Frontal cortex (tissue), 4 donors: ENCODE results near the gene TLCD1. TPM values are rescaled to one million over a fixed set of nuclear protein-coding genes. Genes with fewer than 3 reads are reported as not detected.
"Not testable (repeated sequence)": the region's sequence is repeated elsewhere in the genome, so short reads cannot be mapped to it uniquely, and the experiment has no call there.

ENCODE experiments used
- DNase-seq, 2 donors: peaks; one replicate each; pipeline ENCODE4 v3.0.0; 2012; ENCODE audit warnings: low spot score in 2 of 2
- FAIRE-seq: peaks from 2 replicates; lab custom pipeline; 2012; peaks lifted over from hg19 to GRCh38; lab: Jason Lieb, UNC
- total RNA-seq: library from RNA; depleted of rRNA; stranded (reverse); fragments of >200 nt; gene quantifications from one replicate; pipeline ENCODE4 v1.2.3, GENCODE V29; 2014
- donor health status: control.
- donor health status: control.
- donor health status: control.

TLCD1 gene
- total RNA-seq, 1 donor from 2014 or later, result under 0.01 TPM

DNA sequence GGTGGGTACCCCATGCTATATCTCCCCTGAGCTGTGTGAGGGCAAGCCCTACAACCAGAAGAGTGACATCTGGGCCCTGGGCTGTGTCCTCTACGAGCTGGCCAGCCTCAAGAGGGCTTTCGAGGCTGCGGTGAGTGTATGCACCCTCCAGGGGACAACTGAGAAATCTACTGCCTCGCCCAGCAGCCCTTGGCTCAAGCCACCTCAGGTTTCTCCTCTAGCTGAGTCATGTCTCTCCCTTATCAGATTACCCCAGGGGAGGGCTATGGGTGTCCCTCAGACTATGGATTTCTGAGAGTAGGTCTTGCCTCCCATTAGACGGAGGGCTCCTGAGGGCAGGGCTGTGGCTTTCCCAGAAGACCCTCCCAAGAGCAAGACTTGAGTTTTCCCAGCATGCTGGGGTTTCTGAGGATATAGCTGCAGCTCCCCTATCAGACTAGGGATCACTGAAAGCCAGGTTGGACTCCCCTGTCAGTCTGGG, 9.2 kb upstream of the TLCD1 start:
- FAIRE-seq (no peak), DNase-seq (no peak)

DNA sequence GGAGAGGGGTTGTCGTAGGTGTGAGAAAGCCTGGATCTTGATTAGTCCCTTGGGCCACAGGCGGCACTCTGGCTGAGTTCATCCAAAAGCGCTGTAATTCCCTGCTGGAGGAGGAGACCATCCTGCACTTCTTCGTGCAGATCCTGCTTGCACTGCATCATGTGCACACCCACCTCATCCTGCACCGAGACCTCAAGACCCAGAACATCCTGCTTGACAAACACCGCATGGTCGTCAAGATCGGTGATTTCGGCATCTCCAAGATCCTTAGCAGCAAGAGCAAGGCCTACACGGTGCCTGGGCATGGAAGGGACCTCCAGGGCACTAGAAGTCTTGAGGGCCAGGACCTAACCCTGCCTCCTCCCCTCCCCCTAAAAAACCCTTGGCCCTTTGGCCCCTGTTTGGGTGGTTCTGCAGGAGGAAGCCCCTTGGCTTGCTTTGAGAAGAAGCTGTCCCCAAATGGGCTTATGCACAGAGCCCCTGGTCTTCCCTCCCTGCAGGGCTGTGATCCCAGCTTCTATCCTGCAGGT, 8.7 kb upstream of the TLCD1 start:
- FAIRE-seq (no peak), DNase-seq (no peak)

DNA sequence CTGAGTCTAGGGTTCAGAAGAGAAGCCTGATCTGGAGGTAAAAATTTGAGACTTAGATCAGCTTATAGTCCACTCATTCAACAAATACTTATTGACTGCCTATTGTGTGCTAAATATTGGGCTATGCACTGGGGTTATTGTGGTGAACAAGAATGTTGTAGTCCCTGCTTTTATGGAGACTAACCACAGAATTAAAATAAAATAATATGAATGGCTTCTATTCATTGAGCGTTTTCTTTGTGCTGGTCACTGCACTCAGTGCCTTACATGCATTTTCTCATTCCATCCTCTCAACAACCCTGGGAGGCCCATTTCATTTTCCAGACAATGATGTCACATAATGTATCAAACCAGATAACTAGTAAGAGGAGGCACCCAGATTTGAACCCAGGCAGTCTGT, 7.3 kb upstream of the TLCD1 start:
- no peak for DNase-seq
- no peak for FAIRE-seq

DNA sequence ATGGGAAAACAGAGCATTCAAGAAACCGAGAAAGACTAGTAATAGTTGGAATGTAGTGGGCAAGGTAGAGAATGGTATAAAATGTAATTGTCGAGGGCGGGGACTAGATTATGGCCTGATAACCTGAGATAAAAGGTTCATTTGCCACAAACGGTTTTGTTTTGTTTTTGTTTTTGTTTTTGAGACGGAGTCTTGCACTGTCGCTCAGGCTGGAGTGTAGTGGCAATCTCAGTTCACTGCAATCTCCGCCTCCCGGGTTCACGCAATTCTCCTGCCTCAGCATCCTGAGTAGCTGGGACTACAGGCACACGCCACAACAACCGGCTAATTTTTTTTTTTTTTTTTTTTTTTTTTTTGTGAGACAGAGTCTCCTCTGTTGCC, 3.9 kb upstream of the TLCD1 start:
- FAIRE-seq, result no peak
- DNase-seq, result no peak

DNA sequence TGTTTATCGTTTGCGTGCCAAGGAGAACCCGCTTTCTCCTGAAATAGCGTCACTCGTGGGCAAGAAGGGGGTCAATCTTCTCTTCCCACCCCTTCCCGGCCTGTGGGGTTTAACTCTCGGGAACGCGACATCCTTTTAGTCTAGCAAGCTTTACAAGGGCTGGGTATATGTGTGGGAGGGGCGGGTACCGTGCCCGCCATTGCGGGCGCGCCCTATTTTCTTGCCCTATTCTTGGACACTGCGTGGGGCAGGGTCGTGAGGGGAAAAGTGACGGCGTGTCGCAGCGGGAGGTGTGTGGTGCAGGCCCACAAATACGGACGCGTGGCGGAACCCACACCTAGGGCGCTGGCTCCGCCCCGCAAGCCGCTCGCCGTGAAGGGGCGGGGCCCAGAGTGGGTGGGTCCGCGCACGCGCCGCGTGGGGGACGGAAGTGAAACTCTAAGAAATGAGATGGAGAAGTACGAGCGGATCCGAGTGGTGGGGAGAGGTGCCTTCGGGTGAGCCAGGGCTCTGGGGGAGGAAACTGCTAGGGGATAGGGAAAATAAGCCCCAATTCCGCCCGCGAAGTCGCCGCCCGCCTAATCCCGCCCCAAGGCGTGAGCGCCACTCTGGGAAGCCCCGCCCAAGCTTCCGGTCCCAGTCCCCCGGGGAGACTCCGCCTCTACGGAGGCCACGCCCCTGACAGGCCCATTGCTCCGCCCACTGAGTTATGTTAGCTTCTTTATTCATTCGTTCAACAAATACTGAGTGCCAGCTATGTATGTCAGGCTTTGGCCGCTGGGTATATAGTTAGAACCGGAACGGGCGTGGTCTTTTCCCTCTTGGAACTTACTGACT, 2.5 kb upstream of the TLCD1 start, which contains the start of gene NEK8:
TSS of gene NEK8 (plus strand) at position 425 of the 837 bp plus-strand sequence. CDS start at position 451, 26 bp downstream.
- no peak for FAIRE-seq

DNA sequence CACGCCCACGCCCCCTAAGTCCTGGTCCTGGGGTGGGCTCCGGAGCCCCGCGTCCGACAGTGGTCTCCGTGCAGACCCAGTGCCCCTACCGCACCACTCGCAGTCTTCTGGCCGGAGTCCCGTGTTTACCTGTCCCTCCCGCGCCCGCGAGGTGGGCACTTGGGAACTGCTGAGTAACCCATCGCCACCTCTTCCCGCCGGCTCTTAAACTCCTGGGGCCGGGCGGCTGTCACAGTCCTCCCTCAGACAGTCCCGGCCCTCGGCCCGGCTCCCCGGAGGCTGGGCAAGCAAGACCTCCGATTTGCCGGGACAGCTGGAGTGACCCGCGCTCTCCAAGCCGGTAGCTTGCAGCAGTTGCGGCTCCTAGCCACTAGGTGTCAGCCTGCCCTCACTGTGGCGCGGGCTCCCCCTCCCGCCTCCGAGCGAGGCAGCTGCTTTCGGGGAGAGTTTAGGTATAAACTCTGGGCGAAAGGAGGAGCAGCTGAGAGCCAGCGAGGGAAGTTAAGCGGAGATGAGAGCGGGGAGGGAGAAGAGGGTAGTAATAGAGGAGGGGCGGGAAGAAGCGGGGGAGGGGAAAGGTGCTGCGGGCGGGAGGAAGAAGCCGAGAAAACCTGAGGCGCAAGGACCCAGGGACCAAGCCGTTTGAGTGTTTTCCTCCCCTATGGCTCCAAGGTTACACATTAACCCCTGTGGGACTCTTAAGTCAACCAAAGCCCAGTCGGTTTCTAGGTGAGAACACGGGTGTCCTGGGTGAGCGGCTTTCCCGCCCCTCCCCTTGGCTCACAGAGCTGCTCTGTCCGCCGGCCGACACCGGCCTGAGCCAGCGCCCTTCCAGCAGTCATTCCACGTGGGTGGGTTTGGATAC, 826 bp upstream of the TLCD1 start:
- DNase-seq, result peak; percentile 91 to 94
- FAIRE-seq, result no peak

More for the DNA sequence above, 2.5 kb upstream of the TLCD1 start, which contains the start of gene NEK8:
- DNase-seq, result peak; percentile 90 to 94

DNA sequence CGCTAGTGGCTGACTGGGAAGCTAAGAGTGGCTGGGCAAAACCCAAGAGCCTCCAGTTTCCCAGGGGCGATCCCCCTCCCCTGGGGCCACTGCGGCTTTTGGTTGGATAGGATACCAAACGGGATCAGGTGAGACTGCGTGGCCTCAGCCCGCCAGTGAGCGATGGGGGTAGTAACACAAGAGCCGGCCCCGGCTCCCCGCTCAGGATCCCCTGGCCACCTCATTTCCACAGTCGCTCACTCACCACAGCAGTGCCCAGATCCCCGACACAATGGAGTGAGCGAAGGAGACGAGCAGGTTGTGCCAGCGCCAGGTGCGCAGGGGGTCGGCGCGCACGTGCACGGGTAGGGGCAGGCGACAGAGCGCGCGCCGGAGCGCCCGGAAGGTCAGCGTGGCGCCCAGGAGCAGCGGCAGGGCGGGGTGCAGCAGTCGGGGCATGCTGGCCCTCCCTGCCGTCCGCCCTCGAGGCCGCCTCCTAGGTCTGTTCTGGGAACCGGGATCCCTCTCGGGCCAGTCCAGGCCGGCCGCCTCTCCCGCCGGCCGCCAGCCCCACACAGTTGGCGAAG, 290 bp downstream of the TLCD1 start:
- FAIRE-seq (no peak), DNase-seq (no peak)

DNA sequence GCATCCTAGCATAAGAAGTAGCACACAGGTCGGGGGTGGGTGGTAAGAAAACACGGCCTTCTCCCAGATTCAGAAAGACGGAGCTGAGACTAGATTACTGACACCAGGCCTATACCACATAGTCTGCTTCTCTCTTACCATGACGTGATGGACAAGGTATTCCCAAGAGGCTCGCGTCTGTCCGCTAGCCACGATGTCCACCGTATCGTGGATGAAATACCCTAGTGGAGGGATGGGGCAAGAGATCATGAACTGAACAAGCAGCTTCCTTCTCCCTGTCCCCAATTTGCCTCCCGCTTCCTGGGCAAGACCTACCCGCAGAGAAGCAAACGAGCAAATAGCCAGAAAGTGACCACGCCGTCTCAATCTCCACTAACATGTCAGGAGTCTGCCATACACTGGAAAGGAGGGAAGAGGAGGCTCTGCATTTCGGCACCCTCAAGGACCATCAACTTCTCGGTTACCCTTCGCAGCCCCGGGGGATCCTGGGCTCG, 820 bp downstream of the TLCD1 start:
- FAIRE-seq (no peak), DNase-seq (no peak)

DNA sequence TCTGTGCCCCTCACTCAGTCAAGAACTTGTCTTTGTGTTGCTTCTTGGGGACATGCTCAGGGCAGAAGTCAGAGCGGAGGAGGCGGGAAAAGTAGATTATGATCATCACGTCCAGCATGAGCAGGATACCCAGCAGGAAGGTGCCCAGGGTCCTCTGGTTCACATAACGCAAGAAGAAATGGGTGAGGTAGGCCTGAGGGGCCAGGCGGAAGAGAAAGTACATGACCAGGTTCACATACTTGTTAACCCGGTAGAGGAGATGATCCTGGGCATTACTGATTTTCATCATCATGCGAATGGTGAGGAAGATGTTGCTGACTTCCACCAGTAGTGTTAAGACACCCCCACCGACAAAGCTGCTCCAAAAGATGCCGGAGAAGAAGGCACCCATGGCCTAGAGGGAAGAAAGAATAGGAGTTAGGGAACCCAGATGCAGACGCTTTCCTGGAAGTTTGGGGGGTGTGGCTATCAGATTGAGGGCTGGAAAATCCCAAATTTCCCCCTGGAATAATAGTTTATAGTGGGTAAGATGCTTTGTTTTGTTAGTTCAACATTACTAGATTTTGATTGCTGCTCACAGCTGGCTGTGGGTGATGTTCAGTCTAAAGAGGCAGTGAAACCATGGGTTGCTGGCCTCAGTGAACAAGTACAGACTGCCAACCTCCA, 1.4 kb downstream of the TLCD1 start:
- DNase-seq (no peak), FAIRE-seq (no peak)

DNA sequence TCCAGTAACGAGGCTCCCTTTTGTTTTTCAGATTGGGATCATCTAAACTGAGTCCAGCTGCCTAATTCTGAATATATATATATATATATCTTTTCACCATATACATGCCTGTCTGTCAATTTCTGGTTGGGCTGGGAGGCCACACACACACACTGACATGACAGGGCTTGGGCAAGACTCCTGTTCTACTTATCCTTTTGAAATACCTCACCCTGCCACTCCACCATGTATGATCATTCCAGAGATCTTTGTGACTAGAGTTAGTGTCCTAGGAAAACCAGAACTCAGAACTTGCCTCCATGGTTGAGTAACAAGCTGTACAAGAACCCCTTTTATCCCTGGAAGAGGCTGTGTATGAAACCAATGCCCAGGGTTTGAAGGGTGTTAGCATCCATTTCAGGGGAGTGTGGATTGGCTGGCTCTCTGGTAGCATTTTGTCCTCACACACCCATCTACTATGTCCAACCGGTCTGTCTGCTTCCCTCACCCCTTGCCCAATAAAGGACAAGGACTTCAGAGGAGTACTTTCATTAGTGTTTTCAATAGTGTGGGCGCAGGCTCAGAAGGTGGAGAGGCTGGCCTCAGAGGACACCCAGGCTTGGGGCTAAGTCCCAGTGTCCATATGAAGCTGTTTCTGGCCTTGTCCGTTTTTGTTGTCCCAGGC, 2.1 kb downstream of the TLCD1 start:
- not testable (repeated sequence) for FAIRE-seq, DNase-seq

DNA sequence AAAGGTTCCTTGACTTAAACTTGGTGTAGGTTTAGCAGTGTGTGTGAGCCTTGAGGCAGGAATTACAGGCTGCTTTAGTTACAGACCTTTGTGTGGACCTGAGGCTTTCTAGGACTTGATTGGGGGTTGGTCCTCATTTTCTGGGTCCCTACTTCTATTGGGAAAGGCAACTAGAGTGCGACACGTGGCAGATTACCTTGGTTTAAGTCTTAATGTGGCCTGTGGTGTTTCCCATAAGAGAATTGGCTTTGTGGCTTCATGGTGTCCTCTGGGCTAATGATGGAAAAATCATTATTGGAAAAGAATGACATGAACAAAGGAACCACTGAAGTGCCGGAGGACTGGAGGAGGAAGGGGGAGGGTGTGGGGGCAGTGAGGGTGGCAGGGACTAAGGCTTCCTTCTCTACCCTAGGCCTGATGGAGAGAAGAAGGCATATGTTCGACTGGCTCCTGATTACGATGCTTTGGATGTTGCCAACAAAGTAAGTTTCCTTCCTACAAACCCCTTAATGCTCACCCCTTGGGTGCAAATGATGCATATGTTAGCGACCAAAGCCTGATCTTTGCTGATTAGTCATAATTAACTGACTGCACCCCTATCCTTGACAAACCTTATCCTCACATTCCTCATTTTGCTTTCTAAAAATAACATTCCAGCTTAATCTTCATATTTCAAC, 2.7 kb downstream of the TLCD1 start:
- no peak for FAIRE-seq

DNA sequence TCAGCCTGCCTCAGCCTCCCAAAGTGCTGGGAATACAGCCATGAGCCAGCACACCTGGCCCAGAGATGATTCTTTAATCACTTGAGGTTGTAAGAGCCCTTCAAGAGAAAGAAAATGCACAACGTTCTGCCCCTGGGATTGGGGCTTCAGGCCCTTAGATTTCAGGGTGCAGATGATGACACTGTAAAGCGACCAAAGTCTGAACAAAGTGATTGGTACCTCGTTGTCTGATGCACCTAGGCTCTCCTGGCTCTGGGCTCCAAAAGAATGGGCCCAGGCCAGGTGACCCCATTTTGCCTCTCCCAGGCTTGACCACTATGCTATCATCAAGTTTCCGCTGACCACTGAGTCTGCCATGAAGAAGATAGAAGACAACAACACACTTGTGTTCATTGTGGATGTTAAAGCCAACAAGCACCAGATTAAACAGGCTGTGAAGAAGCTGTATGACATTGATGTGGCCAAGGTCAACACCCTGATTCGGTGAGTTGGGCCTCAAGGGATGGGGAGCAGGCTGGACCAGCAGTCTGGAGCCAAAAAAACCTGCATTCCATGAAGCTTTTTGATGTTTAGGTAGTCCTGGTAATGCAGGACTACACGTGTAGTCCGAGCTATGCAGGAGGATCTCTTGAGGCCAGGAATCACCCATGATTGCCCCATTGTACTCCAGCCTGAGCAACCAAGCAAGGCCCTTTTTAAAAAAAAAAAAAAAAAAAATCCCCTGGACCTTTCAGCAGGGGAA, 3.4 kb downstream of the TLCD1 start:
- FAIRE-seq (no peak), DNase-seq (no peak)

More for the DNA sequence above, 2.7 kb downstream of the TLCD1 start:
- DNase-seq, result no peak

DNA sequence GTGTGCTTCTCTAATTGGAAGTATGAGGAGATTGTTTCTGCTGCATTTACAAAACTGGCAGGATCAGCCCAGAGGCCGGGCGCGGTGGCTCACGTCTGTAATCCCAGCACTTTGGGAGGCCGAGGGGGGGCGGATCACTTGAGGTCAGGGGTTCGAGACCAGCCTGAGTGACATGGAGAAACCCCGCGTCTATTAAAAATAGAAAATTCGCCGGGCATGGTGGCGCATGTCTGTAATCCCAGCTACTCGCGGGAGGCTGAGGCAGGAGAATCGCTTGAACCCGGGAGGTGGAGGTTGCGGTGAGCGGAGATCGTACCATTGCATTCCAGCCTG, 5.1 kb downstream of the TLCD1 start:
- not testable (repeated sequence) for DNase-seq, FAIRE-seq

DNA sequence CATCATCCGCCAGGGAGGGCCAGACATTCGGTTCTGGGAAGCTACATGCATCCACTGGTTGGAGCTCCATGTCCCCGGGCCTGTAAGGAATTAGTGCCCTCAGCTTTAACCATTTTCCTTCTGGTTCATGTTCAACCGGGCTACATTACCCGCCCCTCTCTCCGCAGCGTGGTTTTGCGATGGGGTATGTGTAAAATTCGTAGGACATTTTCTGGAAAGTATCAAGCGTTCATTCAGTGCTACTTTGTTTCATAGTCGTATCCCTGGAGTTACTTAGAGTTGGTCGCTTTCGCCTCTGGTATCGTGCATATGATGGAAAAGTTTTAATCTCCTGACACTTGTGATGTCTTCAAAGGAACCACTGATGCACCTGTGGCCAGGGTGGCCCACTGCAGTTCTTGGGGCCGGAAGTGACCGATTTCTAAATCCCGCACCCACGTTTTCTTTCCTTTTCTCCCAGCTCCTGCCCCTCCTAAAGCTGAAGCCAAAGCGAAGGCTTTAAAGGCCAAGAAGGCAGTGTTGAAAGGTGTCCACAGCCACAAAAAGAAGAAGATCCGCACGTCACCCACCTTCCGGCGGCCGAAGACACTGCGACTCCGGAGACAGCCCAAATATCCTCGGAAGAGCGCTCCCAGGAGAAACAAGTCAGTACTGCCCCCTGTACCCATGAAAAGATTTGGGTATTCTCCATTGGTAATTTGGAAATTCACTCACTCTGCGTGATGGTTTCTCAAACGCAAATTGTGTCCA, 5.6 kb downstream of the TLCD1 start:
- FAIRE-seq, result no peak
- no peak for DNase-seq

DNA sequence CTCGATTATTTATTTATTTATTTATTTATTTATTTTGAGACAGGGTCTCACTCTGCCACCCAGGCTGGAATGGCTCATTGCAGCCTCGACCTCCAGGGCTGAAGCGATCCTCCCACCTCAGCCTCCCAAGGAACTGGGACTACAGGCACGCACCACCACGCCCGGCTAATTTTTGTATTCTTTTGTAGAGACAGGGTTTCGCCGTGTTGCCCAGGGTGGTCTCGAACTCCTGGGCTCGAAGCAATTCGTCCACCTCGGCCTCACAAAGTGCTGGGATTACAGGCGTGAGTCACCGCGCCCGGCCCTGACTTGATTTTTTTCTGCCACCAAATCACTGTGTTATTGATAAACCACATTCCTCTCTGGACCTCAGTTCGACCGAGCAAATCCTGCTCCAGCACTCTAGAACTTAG, 7.0 kb downstream of the TLCD1 start:
- DNase-seq (no peak), FAIRE-seq (no peak)

DNA sequence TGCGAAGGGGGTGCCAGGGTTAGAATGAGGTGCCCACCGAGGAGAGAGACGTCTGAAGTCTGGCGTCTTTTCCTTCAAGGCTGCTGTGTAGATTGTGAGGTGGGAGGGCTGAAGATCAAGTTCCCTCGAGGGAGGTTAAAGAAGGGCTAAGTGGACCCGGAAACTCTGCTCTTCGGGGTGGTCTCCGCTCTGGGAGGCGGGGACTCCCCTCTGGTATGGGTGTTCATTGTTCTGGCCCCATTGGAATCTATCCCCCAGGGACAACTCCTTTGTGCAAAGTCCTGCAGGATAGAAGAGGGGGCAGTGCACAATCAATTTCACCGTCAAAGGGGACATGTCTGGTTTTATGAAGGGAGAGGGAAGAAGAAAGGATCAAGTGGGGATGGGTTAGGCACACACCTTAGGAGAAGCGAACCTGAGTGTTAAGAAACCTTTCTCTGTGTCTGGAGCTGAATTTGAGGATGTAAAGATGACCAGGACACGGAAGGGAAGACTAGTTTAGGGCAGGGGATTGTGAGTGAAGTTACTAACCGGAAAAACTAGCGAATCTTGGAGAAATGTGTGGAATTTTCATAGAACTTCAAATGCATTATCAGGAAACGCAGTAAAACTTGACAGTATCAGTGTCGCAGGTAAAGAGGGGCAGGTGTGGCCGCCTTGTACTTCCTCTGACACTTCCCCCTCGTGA, 7.6 kb downstream of the TLCD1 start:
- no peak for FAIRE-seq
- DNase-seq, result no peak
